SK-N-SH (cell line): Measurements from ENCODE around the gene ACLY. TPM values are rescaled to one million over a fixed set of nuclear protein-coding genes. Genes with fewer than 3 reads are reported as not detected.
A peak's percentile ranks its signal among the peaks of the same experiment; 100 is the strongest.

Experiments used
- ELF1 ChIP-seq: IDR thresholded peaks from 2 replicates; pipeline ENCODE4 v1.4.0; 2012
- EP300 ChIP-seq, 2 experiments: IDR thresholded peaks; 2 replicates each; pipeline versions ENCODE4 v1.4.0 to v1.6.1; 2012; ENCODE audit warnings: borderline replicate concordance in 1 of 2, low read depth in 1 of 2, low read length in 1 of 2
- FOSL2 ChIP-seq: IDR thresholded peaks from 2 replicates; pipeline ENCODE4 v1.4.0; 2012; ENCODE audit warnings: low read depth, mild to moderate bottlenecking, moderate library complexity, borderline replicate concordance
- MAX ChIP-seq: IDR thresholded peaks from 2 replicates; pipeline ENCODE4 v1.4.0; 2012; ENCODE audit warnings: low read depth
- MEF2A ChIP-seq: IDR thresholded peaks from 2 replicates; pipeline ENCODE4 v1.4.0; 2012; ENCODE audit warnings: low read depth, borderline replicate concordance
- MXI1 ChIP-seq: IDR thresholded peaks from 2 replicates; pipeline ENCODE4 v1.6.1; 2012; ENCODE audit warnings: mild to moderate bottlenecking, low read depth, low read length, improper control_type of control experiment
- NRF1 ChIP-seq: IDR thresholded peaks from 2 replicates; pipeline ENCODE4 v1.6.1; 2012; ENCODE audit warnings: low read depth, mild to moderate bottlenecking, low read length
- POLR2AphosphoS5 ChIP-seq: IDR thresholded peaks from 2 replicates; pipeline ENCODE4 v1.6.1; 2012; ENCODE audit warnings: low read depth, low read length
- RCOR1 ChIP-seq: fragments of 150-350 bp; IDR thresholded peaks from 2 replicates; pipeline ENCODE4 v1.6.1; 2017; ENCODE audit warnings: antibody characterized with exemption, low read length
- REST ChIP-seq: IDR thresholded peaks from 2 replicates; pipeline ENCODE4 v1.6.1; 2012; ENCODE audit warnings: mild to moderate bottlenecking, low read depth, low read length, moderate library complexity
- SIN3A ChIP-seq: IDR thresholded peaks from 2 replicates; pipeline ENCODE4 v1.6.1; 2012; ENCODE audit warnings: low read depth, mild to moderate bottlenecking, low read length, moderate library complexity, borderline replicate concordance
- SMC3 ChIP-seq: IDR thresholded peaks from 2 replicates; pipeline ENCODE4 v1.6.1; 2012; ENCODE audit warnings: low read depth, low read length, improper control_type of control experiment
- TAF1 ChIP-seq: IDR thresholded peaks from 2 replicates; pipeline ENCODE4 v1.6.1; 2012; ENCODE audit warnings: low read depth, mild to moderate bottlenecking, low read length, moderate library complexity, borderline replicate concordance
- YY1 ChIP-seq: IDR thresholded peaks from 2 replicates; pipeline ENCODE4 v1.4.0; 2012; ENCODE audit warnings: low read depth, mild to moderate bottlenecking
- polyA plus RNA-seq, 3 experiments: library from polyadenylated mRNA; depleted of rRNA; stranded (reverse); fragments of >200 nt; gene quantifications; 2 replicates each; pipeline ENCODE4 v1.2.3, GENCODE V29; 2012
- TF ChIP-seq, protein P1 (sequence below): fragments of 150-350 bp; IDR thresholded peaks from 2 replicates; pipeline ENCODE4 v1.6.1; 2017; ENCODE audit warnings: antibody characterized with exemption, low read length, low read depth, borderline replicate concordance
- TF ChIP-seq, protein P2 (sequence below): fragments of 150-350 bp; IDR thresholded peaks from 2 replicates; pipeline ENCODE4 v1.6.1; 2016; ENCODE audit warnings: mild to moderate bottlenecking, low read depth, low read length
- TF ChIP-seq, protein P3 (sequence below): IDR thresholded peaks from 2 replicates; pipeline ENCODE4; 2012

The ACLY gene
- polyA plus RNA-seq, 1 of the 3 experiments (the other 2 are of a cell fraction) = 163 TPM

- TF ChIP-seq FOSL2 = peak; percentile 94
- no peak for TF ChIP-seq RCOR1
- no peak for TF ChIP-seq MXI1
- TF ChIP-seq NRF1 = no peak
- no peak for TF ChIP-seq MEF2A
- TF ChIP-seq MAX = peak; percentile 79
- peak; percentile 52; the same call in 1 of the 2 replicates for TF ChIP-seq TAF1
- no peak for TF ChIP-seq ELF1
- 0 out of 2 replicates have a peak, but pooled peaks have one; percentile 4 for TF ChIP-seq YY1
- TF ChIP-seq POLR2AphosphoS5 = peak; percentile 44; the same call in 1 of the 2 replicates
- no peak for TF ChIP-seq SMC3
- TF ChIP-seq SIN3A = peak; percentile 35; the same call in 1 of the 2 replicates
- no peak for TF ChIP-seq REST
- TF ChIP-seq, protein P1, sequence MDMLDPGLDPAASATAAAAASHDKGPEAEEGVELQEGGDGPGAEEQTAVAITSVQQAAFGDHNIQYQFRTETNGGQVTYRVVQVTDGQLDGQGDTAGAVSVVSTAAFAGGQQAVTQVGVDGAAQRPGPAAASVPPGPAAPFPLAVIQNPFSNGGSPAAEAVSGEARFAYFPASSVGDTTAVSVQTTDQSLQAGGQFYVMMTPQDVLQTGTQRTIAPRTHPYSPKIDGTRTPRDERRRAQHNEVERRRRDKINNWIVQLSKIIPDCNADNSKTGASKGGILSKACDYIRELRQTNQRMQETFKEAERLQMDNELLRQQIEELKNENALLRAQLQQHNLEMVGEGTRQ = no peak
- TF ChIP-seq EP300 (IDR thresholded peaks at IDR 0.05; ENCODE audit: borderline replicate concordance in 1 of 2, low read depth in 1 of 2, low read length in 1 of 2) = peak in 1 of 2 experiments; percentile 71; a peak in 1 of 4 replicates
- TF ChIP-seq, protein P2, sequence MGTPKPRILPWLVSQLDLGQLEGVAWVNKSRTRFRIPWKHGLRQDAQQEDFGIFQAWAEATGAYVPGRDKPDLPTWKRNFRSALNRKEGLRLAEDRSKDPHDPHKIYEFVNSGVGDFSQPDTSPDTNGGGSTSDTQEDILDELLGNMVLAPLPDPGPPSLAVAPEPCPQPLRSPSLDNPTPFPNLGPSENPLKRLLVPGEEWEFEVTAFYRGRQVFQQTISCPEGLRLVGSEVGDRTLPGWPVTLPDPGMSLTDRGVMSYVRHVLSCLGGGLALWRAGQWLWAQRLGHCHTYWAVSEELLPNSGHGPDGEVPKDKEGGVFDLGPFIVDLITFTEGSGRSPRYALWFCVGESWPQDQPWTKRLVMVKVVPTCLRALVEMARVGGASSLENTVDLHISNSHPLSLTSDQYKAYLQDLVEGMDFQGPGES = no peak
- TF ChIP-seq, protein P3, sequence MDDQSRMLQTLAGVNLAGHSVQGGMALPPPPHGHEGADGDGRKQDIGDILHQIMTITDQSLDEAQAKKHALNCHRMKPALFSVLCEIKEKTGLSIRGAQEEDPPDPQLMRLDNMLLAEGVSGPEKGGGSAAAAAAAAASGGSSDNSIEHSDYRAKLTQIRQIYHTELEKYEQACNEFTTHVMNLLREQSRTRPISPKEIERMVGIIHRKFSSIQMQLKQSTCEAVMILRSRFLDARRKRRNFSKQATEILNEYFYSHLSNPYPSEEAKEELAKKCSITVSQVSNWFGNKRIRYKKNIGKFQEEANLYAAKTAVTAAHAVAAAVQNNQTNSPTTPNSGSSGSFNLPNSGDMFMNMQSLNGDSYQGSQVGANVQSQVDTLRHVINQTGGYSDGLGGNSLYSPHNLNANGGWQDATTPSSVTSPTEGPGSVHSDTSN = peak; percentile 73
These were observed 7.9 kb downstream of the ACLY start (continued) for GRCh38 chr17:41910701-41911391.
